Liver (tissue), 9 donors: Measurements from ENCODE around the gene AKR1C2. TPM values are rescaled to one million over a fixed set of nuclear protein-coding genes. Genes with fewer than 3 reads are reported as not detected.
"Not testable (repeated sequence)": the region's sequence is repeated elsewhere in the genome, so short reads cannot be mapped to it uniquely, and the experiment has no call there.

Experiments used
- DNase-seq: peaks from one replicate; pipeline ENCODE4 v3.0.0-alpha.2; 2017; ENCODE audit warnings: low spot score
- H3K27ac ChIP-seq, 2 donors: one replicate each; pipeline ENCODE4 v1.7.0; 2013; ENCODE audit warnings: inconsistent platforms in 2 of 2, low read length in 2 of 2, control low read depth in 1 of 2, low read depth in 1 of 2, mild to moderate bottlenecking in 1 of 2
- H3K27me3 ChIP-seq, 4 donors: one replicate each; pipeline versions ENCODE4 v1.6.1 to v1.7.0; 2013; ENCODE audit warnings: low read length in 3 of 4, inconsistent platforms in 1 of 4, mild to moderate bottlenecking in 1 of 4, moderate library complexity in 1 of 4; ENCODE audit not compliant: control insufficient read depth in 4 of 4, insufficient read depth in 4 of 4
- H3K36me3 ChIP-seq, 4 donors: one replicate each; pipeline versions ENCODE4 v1.6.1 to v1.7.0; 2013; ENCODE audit warnings: low read length in 3 of 4, mild to moderate bottlenecking in 3 of 4, low read depth in 1 of 4, moderate library complexity in 1 of 4; ENCODE audit not compliant: control insufficient read depth in 4 of 4, insufficient read depth in 3 of 4
- H3K4me1 ChIP-seq, 4 donors: one replicate each; pipeline versions ENCODE4 v1.6.1 to v1.7.0; 2013; ENCODE audit warnings: low read length in 3 of 4, mild to moderate bottlenecking in 3 of 4, moderate library complexity in 1 of 4; ENCODE audit not compliant: control insufficient read depth in 4 of 4, insufficient read depth in 4 of 4
- H3K4me3 ChIP-seq, 3 donors: one replicate each; pipeline versions ENCODE4 v1.6.1 to v1.7.0; 2013; ENCODE audit warnings: low read length in 3 of 3, control low read depth in 1 of 3, low read depth in 1 of 3, mild to moderate bottlenecking in 1 of 3
- H3K9ac ChIP-seq, 2 donors: one replicate each; pipeline ENCODE4 v1.7.0; 2013; ENCODE audit warnings: low read length in 2 of 2, mild to moderate bottlenecking in 2 of 2, moderate library complexity in 2 of 2, control low read depth in 1 of 2, low read depth in 1 of 2
- H3K9me3 ChIP-seq, 4 donors: one replicate each; pipeline versions ENCODE4 v1.6.1 to v1.7.0; 2013; ENCODE audit warnings: low read length in 3 of 4; ENCODE audit not compliant: control insufficient read depth in 4 of 4
- ATF3 ChIP-seq: IDR thresholded peaks from 2 replicates; pipeline ENCODE4 v1.6.1; 2016; ENCODE audit warnings: antibody characterized with exemption
- EGR1 ChIP-seq, 2 donors: IDR thresholded peaks; 2 replicates each; pipeline ENCODE4 v1.6.1; 2016 to 2018; ENCODE audit warnings: antibody characterized with exemption in 2 of 2, low read depth in 2 of 2
- GABPA ChIP-seq, 2 donors: IDR thresholded peaks in 1 of 2; conservative IDR thresholded peaks in 1 of 2; 2 replicates each; pipeline ENCODE4 v1.6.1; 2016; ENCODE audit warnings: antibody characterized with exemption in 2 of 2, mild to moderate bottlenecking in 1 of 2, moderate library complexity in 1 of 2
- HNF4A ChIP-seq, 2 donors: conservative IDR thresholded peaks; 2 replicates each; pipeline ENCODE4 v1.6.1; 2016; ENCODE audit warnings: antibody characterized with exemption in 2 of 2, mild to moderate bottlenecking in 2 of 2
- JUND ChIP-seq, 2 donors: IDR thresholded peaks; 2 replicates each; pipeline ENCODE4 v1.6.1; 2016; ENCODE audit warnings: antibody characterized with exemption in 2 of 2
- RAD21 ChIP-seq, 2 donors: IDR thresholded peaks; 2 replicates each; pipeline ENCODE4 v1.6.1; 2016; ENCODE audit warnings: antibody characterized with exemption in 2 of 2, mild to moderate bottlenecking in 2 of 2
- RXRA ChIP-seq, 2 donors: IDR thresholded peaks; 2 replicates each; pipeline ENCODE4 v1.6.1; 2017 to 2018; ENCODE audit warnings: antibody characterized with exemption in 2 of 2, mild to moderate bottlenecking in 1 of 2
- TAF1 ChIP-seq: conservative IDR thresholded peaks from 2 replicates; pipeline ENCODE4 v1.6.1; 2016; ENCODE audit warnings: antibody characterized with exemption, mild to moderate bottlenecking
- WGBS: extraction: QIAGEN DNeasy Blood & Tissue Kit; methylation state at CpG from one replicate; pipeline ENCODE4 v1.1.7; 2013; 5-methylcytosine and 5-hydroxymethylcytosine counted together
- polyA plus RNA-seq, 2 donors: library from polyadenylated mRNA; stranded (reverse) in 1 of 2; unstranded in 1 of 2; fragments of 200-250 nt in 1 of 2; fragments of >200 nt in 1 of 2; fragmentation: Nextera tagmentation in 1 of 2; extraction: Ambion mirVana in 1 of 2; gene quantifications; one replicate each; pipeline versions ENCODE4 v1.2.1 to v1.2.3, GENCODE V29; 2013 to 2015
- total RNA-seq, 2 donors: library from RNA; depleted of rRNA; stranded (reverse); fragments of >200 nt; gene quantifications; one replicate each; pipeline ENCODE4 v1.2.3, GENCODE V29; 2014
- TF ChIP-seq, protein P1 (sequence below): IDR thresholded peaks from 2 replicates; pipeline ENCODE4 v1.6.1; 2016; ENCODE audit warnings: antibody characterized with exemption, mild to moderate bottlenecking
- donor health status: healthy.
- donor health status: healthy.
- donor health status: healthy.
- donor health status: healthy.
- donor health status: healthy.

Gene AKR1C2
- total and polyA plus RNA-seq, 4 donors = 63.8 to 699 (median 162) TPM

- TF ChIP-seq RAD21 (IDR thresholded peaks at IDR 0.05) = no peak
- no peak for TF ChIP-seq JUND (IDR thresholded peaks at IDR 0.05)
- TF ChIP-seq TAF1 = no peak
- TF ChIP-seq RXRA (IDR thresholded peaks at IDR 0.05) = no peak
- WGBS = 70% methylated on average over 2 of the region's 2 CpGs
Measured at GRCh38 chr10:5002013-5002727, 1.5 kb downstream of the AKR1C2 start.

DNA sequence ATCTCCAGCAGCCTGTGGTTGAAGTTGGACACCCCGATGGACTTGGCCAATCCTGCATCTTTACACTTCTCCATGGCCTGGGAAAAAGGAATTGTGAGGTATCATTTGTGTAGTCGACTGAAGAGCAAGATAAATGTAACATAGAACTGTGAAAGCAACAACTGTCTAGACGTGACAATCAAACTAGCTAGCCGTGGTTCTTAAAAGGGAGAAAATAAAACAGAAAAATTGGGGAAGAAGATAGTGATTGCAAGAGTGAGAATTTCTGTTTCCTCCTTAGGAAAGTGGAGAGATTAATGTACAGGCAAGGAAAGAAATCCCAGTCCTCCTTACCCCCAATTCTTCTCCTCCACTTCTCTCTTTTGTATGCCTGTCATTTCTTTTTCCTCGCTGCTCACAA, 5.0 kb downstream of the AKR1C2 start:
- Histone ChIP-seq H3K4me1 (peaks cover 0 to 19% (median 8%) of the 10 kb centered on the region in 4 donors), H3K27me3 (no peaks in the 10 kb centered on the region), H3K9ac (no peak overlapping the region), H3K36me3 (peaks cover 0 to 4% (median 3%) of the 10 kb centered on the region in 4 donors), H3K9me3 (no peaks in the 10 kb centered on the region), H3K4me3 (no peak overlapping the region), H3K27ac (no peak overlapping the region)
- no peak for DNase-seq
- TF ChIP-seq EGR1 (IDR thresholded peaks at IDR 0.05; ENCODE audit: low read depth in 2 of 2) (no peak), RXRA (IDR thresholded peaks at IDR 0.05) (no peak), ATF3 (no peak), RAD21 (IDR thresholded peaks at IDR 0.05) (no peak), GABPA (IDR thresholded peaks at IDR 0.05 in 1 of 2, conservative IDR thresholded peaks at IDR 0.05 in 1 of 2) (no peak), TAF1 (no peak), HNF4A (conservative IDR thresholded peaks at IDR 0.05) (no peak)
- TF ChIP-seq, protein P1, sequence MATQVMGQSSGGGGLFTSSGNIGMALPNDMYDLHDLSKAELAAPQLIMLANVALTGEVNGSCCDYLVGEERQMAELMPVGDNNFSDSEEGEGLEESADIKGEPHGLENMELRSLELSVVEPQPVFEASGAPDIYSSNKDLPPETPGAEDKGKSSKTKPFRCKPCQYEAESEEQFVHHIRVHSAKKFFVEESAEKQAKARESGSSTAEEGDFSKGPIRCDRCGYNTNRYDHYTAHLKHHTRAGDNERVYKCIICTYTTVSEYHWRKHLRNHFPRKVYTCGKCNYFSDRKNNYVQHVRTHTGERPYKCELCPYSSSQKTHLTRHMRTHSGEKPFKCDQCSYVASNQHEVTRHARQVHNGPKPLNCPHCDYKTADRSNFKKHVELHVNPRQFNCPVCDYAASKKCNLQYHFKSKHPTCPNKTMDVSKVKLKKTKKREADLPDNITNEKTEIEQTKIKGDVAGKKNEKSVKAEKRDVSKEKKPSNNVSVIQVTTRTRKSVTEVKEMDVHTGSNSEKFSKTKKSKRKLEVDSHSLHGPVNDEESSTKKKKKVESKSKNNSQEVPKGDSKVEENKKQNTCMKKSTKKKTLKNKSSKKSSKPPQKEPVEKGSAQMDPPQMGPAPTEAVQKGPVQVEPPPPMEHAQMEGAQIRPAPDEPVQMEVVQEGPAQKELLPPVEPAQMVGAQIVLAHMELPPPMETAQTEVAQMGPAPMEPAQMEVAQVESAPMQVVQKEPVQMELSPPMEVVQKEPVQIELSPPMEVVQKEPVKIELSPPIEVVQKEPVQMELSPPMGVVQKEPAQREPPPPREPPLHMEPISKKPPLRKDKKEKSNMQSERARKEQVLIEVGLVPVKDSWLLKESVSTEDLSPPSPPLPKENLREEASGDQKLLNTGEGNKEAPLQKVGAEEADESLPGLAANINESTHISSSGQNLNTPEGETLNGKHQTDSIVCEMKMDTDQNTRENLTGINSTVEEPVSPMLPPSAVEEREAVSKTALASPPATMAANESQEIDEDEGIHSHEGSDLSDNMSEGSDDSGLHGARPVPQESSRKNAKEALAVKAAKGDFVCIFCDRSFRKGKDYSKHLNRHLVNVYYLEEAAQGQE = no peak
- 93% methylated on average over 5 of the region's 5 CpGs for WGBS

More at GRCh38 chr10:5002013-5002727, 1.5 kb downstream of the AKR1C2 start:
- Histone ChIP-seq H3K9me3 (no peaks in the 10 kb centered on the region), H3K27me3 (no peaks in the 10 kb centered on the region), H3K9ac (peak overlapping the region; percentile 8 to 68), H3K36me3 (peaks cover 0 to 3% (median 0%) of the 10 kb centered on the region in 4 donors), H3K27ac (no peak overlapping the region), H3K4me1 (peaks cover 0 to 19% (median 8%) of the 10 kb centered on the region in 4 donors), H3K4me3 (peak overlapping the region; percentile 32 to 74 (median 58))
- DNase-seq = no peak

- not testable (repeated sequence) for H3K4me1 ChIP-seq, DNase-seq, H3K27ac ChIP-seq, H3K4me3 ChIP-seq, H3K9me3 ChIP-seq, H3K27me3 ChIP-seq, H3K9ac ChIP-seq
- H3K36me3 ChIP-seq = peaks cover 3 to 16% (median 5%) of the 10 kb centered on the region in 4 donors
Measured at GRCh38 chr10:4994260-4994659, 9.4 kb downstream of the AKR1C2 start.

DNA sequence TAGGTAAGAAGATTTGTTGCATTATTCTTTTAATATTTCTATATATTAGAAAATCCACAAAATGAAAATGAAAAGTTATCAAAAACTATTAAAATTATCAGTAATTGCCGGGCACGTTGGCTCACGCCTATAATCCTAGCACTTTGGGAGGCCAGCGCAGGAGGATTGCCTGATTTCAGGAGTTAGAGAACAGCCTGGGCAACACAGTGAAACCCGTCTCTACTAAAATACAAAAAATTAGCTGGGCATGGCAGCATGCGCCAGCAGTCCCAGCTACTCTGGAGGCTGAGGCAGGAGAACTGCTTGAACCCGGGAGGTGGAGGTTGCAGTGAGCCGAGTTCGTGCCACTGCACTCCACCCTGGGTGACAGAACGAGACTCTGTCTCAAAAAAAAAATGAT, 11.1 kb downstream of the AKR1C2 start:
- DNase-seq, H3K9ac ChIP-seq, H3K27me3 ChIP-seq, H3K4me1 ChIP-seq, H3K27ac ChIP-seq, H3K4me3 ChIP-seq, H3K9me3 ChIP-seq: not testable (repeated sequence)
- H3K36me3 ChIP-seq = peaks cover 0 to 16% (median 5%) of the 10 kb centered on the region in 4 donors
- 87% methylated on average over 10 of the region's 10 CpGs for whole genome bisulfite sequencing

DNA sequence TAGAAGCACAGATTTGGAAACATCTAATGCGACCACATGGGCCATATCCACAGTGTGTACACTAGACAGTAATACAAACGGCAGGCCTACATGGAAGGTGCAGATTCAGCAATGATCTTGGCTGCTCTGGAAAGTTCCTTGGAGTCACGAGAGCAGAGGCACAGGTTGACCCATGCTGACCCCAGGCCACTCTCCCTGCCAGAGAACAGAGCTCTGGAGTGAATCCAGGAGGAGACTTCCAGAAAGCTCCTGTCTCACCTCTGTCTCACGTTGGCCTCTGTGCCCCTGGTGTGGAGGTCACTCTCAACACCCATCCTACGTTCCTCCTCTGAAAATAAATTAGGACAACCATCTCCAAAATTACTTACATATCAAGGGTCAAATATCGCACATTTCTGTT, 12.2 kb downstream of the AKR1C2 start:
- peaks cover 0 to 15% (median 5%) of the 10 kb centered on the region in 4 donors for H3K36me3 ChIP-seq
- H3K9me3 ChIP-seq, H3K27me3 ChIP-seq, DNase-seq, H3K4me3 ChIP-seq, H3K27ac ChIP-seq, H3K4me1 ChIP-seq, H3K9ac ChIP-seq: not testable (repeated sequence)
- 80% methylated on average over 3 of the region's 6 CpGs for WGBS
